ENCODE results near the gene PRKCB. TPM values are rescaled to one million over a fixed set of nuclear protein-coding genes. Genes with fewer than 3 reads are reported as not detected.

The PRKCB gene
- total RNA-seq, 2 experiments from 2014 or later: 21.0 to 51.6 TPM

- TF ChIP-seq CTCF (conservative IDR thresholded peaks at IDR 0.05; ENCODE audit: low read length): no peak
- TF ChIP-seq EZH2phosphoT487 (IDR thresholded peaks at IDR 0.05; ENCODE audit: borderline replicate concordance, low read depth, low read length): no peak
- intact Hi-C loops (cut with micrococcal nuclease; ENCODE audit: unreplicated experiment): no loop called here
- BruUV-seq (replicated peaks): no TSS peak
- no peaks in the 10 kb centered on the region for H4K20me1 ChIP-seq (ENCODE audit: insufficient read depth, low read length)
- no peaks in the 10 kb centered on the region for H3K36me3 ChIP-seq (ENCODE audit: insufficient read depth, low read length)
- DNase-seq (ENCODE audit: low spot score): no peak
- POLR2A ChIA-PET: interaction anchor here (0.7 kb wide), 1 partner anchor 445 kb away, joined by 3 read pairs; no protein-coding TSS in a partner anchor
- H3K9me2 ChIP-seq (ENCODE audit: insufficient read depth, low read length): no peaks in the 10 kb centered on the region
- H3K79me2 ChIP-seq (ENCODE audit: insufficient read depth, low read depth, low read length): no peaks in the 10 kb centered on the region
- H3K9me3 ChIP-seq (ENCODE audit: low read length): no peaks in the 10 kb centered on the region
- CTCF ChIA-PET (ENCODE audit: unreplicated experiment): no interaction called here
- no peak overlapping the region for H3K4me3 ChIP-seq (ENCODE audit: low read depth, low read length, poor library complexity, severe bottlenecking)
- no peak overlapping the region for H3K27ac ChIP-seq (ENCODE audit: low read depth, low read length, poor library complexity, severe bottlenecking)
- no peak overlapping the region for H3K4me2 ChIP-seq (ENCODE audit: low read length)
- no peak overlapping the region for H2AFZ ChIP-seq (ENCODE audit: low read length)
- H3K4me1 ChIP-seq (ENCODE audit: insufficient read depth, low read length, poor library complexity, severe bottlenecking): peaks cover 30% of the 10 kb centered on the region
Measured at GRCh38 chr16:24069036-24069590, 233.3 kb downstream of the PRKCB start.

- Histone ChIP-seq H3K9me3 (ENCODE audit: low read length) (no peaks in the 10 kb centered on the region), H2AFZ (ENCODE audit: low read length) (no peak overlapping the region), H3K4me3 (ENCODE audit: low read depth, low read length, poor library complexity, severe bottlenecking) (no peak overlapping the region), H3K79me2 (ENCODE audit: insufficient read depth, low read depth, low read length) (no peaks in the 10 kb centered on the region), H3K4me2 (ENCODE audit: low read length) (no peak overlapping the region), H3K4me1 (ENCODE audit: insufficient read depth, low read length, poor library complexity, severe bottlenecking) (peaks cover 39% of the 10 kb centered on the region), H3K9me2 (ENCODE audit: insufficient read depth, low read length) (no peaks in the 10 kb centered on the region), H3K36me3 (ENCODE audit: insufficient read depth, low read length) (no peaks in the 10 kb centered on the region), H3K27ac (ENCODE audit: low read depth, low read length, poor library complexity, severe bottlenecking) (no peak overlapping the region), H4K20me1 (ENCODE audit: insufficient read depth, low read length) (no peaks in the 10 kb centered on the region)
- intact Hi-C loops (cut with micrococcal nuclease; ENCODE audit: unreplicated experiment): loop anchor here (1.0 kb wide), 2 partner anchors 182 to 428 kb away; no protein-coding TSS in a partner anchor
- CTCF ChIA-PET (ENCODE audit: unreplicated experiment): interaction anchor here (0.7 to 3.4 kb wide), 7 partner anchors 16 to 468 kb away, joined by 3 to 25 read pairs (median 4); partner anchors contain the start of genes CACNG3 and RBBP6
- TF ChIP-seq EZH2phosphoT487 (IDR thresholded peaks at IDR 0.05; ENCODE audit: borderline replicate concordance, low read depth, low read length): no peak
- TF ChIP-seq CTCF (conservative IDR thresholded peaks at IDR 0.05; ENCODE audit: low read length): peak; percentile 91
- POLR2A ChIA-PET: interaction anchor here (0.6 to 1.3 kb wide), 6 partner anchors 9 to 1701 kb away, joined by 3 to 8 read pairs (median 4); no protein-coding TSS in a partner anchor
- DNase-seq (ENCODE audit: low spot score): peak; percentile 83
- BruUV-seq (replicated peaks): no TSS peak
Measured at GRCh38 chr16:24070851-24071250, 235.1 kb downstream of the PRKCB start.

All from OCI-LY7 (cell line).